Esophagus squamous epithelium (tissue), 4 donors: ENCODE measurements around the gene RSPO3.

Experiments
- POLR2A ChIP-seq, 4 donors: fragments of 450-650 bp; IDR thresholded peaks; one replicate each; pipeline ENCODE4 v1.6.1; 2017; ENCODE audit warnings: antibody characterized with exemption in 4 of 4, mild to moderate bottlenecking in 4 of 4, moderate library complexity in 3 of 4
- TF ChIP-seq, protein P1 (sequence below), 6 experiments: fragments of 450-650 bp in 4 of 6; fragments of 200-600 bp in 2 of 6; sonication (generic) in 2 of 6; IDR thresholded peaks; one replicate each; pipeline ENCODE4 v1.5.1; 2016 to 2019; ENCODE audit warnings: antibody characterized with exemption in 6 of 6, mild to moderate bottlenecking in 4 of 6, moderate library complexity in 4 of 6

- TF ChIP-seq, protein P1, sequence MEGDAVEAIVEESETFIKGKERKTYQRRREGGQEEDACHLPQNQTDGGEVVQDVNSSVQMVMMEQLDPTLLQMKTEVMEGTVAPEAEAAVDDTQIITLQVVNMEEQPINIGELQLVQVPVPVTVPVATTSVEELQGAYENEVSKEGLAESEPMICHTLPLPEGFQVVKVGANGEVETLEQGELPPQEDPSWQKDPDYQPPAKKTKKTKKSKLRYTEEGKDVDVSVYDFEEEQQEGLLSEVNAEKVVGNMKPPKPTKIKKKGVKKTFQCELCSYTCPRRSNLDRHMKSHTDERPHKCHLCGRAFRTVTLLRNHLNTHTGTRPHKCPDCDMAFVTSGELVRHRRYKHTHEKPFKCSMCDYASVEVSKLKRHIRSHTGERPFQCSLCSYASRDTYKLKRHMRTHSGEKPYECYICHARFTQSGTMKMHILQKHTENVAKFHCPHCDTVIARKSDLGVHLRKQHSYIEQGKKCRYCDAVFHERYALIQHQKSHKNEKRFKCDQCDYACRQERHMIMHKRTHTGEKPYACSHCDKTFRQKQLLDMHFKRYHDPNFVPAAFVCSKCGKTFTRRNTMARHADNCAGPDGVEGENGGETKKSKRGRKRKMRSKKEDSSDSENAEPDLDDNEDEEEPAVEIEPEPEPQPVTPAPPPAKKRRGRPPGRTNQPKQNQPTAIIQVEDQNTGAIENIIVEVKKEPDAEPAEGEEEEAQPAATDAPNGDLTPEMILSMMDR (IDR thresholded peaks at IDR 0.05), result no peak
- TF ChIP-seq POLR2A (IDR thresholded peaks at IDR 0.05), result no peak
These were observed 74.6 kb downstream of the RSPO3 start for GRCh38 chr6:127192911-127193541.
